H54 (cell line): ENCODE measurements around the gene RPUSD1.
"Not testable (repeated sequence)": the region's sequence is repeated elsewhere in the genome, so short reads cannot be mapped to it uniquely, and the experiment has no call there.

ENCODE experiments used
- DNase-seq: peaks from one replicate; pipeline ENCODE4 v3.0.0; 2011; ENCODE audit warnings: low spot score, mixed read lengths; ENCODE audit not compliant: insufficient read length
- FAIRE-seq: peaks from 3 replicates; lab custom pipeline; 2011; peaks lifted over from hg19 to GRCh38; lab: Jason Lieb, UNC
- POLR2A ChIP-seq: IDR thresholded peaks from 2 replicates; pipeline ENCODE4 v1.6.1; 2011; ENCODE audit warnings: low read depth, mild to moderate bottlenecking, low read length

Gene RPUSD1

GRCh38 chr16:764848-765487, 23.2 kb downstream of the RPUSD1 start:
- FAIRE-seq, result no peak
- TF ChIP-seq POLR2A, result no peak
- no peak for DNase-seq

GRCh38 chr16:764184-764750, 23.9 kb downstream of the RPUSD1 start:
- no peak for TF ChIP-seq POLR2A
- DNase-seq, result no peak
- FAIRE-seq, result no peak

- TF ChIP-seq POLR2A, result no peak
- FAIRE-seq (no peak), DNase-seq (no peak)
Measured at GRCh38 chr16:763369-764183, 24.6 kb downstream of the RPUSD1 start.

GRCh38 chr16:762595-763268, 25.4 kb downstream of the RPUSD1 start:
- TF ChIP-seq POLR2A, result no peak
- FAIRE-seq (no peak), DNase-seq (no peak)

- FAIRE-seq, result no peak
- TF ChIP-seq POLR2A, result no peak
- no peak for DNase-seq
Measured at GRCh38 chr16:761625-762513, 26.3 kb downstream of the RPUSD1 start.

- no peak for FAIRE-seq
- DNase-seq, result peak; percentile 72
- TF ChIP-seq POLR2A, result no peak
Measured at GRCh38 chr16:760545-761343, 27.4 kb downstream of the RPUSD1 start, which contains the start of gene MSLN. TSS of gene MSLN (plus strand) at chr16:760734. CDS start at chr16:762681, 1,947 bp downstream.

- FAIRE-seq (no peak), DNase-seq (no peak)
- TF ChIP-seq POLR2A, result no peak
Measured at GRCh38 chr16:760065-760464, 28.1 kb downstream of the RPUSD1 start.

GRCh38 chr16:759110-759910, 28.9 kb downstream of the RPUSD1 start:
- TF ChIP-seq POLR2A, result no peak
- FAIRE-seq (no peak), DNase-seq (no peak)

- DNase-seq (no peak), FAIRE-seq (no peak)
- TF ChIP-seq POLR2A, result no peak
Measured at GRCh38 chr16:756428-756827, 31.8 kb downstream of the RPUSD1 start.

GRCh38 chr16:754656-755055, 33.5 kb downstream of the RPUSD1 start:
- FAIRE-seq, result no peak
- no peak for TF ChIP-seq POLR2A
- DNase-seq, result no peak

GRCh38 chr16:754121-754607, 34.0 kb downstream of the RPUSD1 start:
- DNase-seq, FAIRE-seq: not testable (repeated sequence)

- FAIRE-seq (no peak), DNase-seq (no peak)
- TF ChIP-seq POLR2A, result no peak
Measured at GRCh38 chr16:752007-752312, 36.2 kb downstream of the RPUSD1 start.
